Measurements from ENCODE around the gene RAMAC.
"Not testable (repeated sequence)": the region's sequence is repeated elsewhere in the genome, so short reads cannot be mapped to it uniquely, and the experiment has no call there.

RAMAC gene

DNA sequence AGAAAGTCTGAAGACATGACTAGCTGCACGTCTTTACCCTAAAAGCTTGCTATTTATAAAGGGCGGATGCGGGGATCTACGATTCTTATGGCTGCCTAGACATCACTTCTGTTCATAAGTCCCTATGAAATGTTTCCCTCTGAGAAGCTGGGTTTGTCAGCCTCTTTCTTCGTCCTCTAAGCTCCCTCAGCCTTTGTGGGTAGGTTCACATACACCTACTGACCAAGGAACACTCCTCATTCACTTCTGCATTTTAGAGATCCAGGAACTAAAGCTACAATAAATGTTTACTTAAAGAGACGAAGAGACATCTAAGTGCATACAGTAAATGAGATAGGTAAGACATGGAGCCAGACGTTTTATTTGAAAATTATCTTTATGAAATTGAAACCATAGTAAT is 16.7 kb upstream of the RAMAC start:
- DNase-seq, result no peak

DNA sequence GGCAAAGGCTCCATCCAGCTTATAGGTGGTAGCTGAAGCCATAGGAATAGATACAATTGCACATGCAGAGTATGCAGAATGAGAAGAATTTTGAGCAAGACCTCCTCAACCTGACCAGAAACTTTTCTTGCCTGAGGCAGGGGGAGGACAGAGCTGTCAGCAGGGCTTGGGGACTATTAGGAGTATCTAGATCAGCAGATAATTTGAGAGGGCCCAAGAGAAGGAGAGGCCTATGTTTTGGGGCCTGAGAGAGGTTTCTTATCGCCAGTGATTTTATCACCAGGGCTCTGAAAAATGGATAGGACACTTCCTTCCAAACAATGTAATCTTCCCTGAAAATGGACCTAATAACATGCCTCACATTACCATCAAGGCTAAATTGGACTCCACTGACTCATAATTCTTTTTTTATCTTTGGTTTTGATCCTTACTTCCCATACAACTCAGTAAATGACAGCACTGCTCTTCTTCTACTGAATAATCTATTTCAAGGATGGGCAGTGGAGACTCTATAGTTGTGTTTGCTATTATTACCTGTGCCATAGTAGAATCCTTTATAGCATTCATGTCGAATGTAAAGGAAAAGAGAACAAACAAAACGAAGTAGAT is 15.8 kb upstream of the RAMAC start:
- DNase-seq, result no peak

DNA sequence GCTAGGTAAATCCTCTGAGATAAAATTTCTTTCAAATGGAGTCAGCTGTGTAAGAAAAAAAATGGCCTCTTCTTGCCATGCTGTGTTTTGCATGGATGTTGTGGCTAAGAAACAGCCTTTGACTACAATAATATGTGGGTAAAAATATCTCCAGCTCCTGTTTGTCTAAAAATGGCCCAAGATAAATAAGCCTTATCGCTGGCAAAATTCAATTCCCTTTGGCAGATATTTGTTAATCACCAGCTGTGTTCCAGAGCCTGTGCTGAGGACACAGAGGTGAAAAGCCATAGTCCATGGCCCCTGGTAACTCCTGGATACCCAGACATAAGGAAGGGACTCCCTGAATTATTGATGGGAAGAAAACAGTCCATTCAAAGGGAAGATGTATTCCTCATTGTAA is 15.3 kb upstream of the RAMAC start:
- DNase-seq, result no peak

DNA sequence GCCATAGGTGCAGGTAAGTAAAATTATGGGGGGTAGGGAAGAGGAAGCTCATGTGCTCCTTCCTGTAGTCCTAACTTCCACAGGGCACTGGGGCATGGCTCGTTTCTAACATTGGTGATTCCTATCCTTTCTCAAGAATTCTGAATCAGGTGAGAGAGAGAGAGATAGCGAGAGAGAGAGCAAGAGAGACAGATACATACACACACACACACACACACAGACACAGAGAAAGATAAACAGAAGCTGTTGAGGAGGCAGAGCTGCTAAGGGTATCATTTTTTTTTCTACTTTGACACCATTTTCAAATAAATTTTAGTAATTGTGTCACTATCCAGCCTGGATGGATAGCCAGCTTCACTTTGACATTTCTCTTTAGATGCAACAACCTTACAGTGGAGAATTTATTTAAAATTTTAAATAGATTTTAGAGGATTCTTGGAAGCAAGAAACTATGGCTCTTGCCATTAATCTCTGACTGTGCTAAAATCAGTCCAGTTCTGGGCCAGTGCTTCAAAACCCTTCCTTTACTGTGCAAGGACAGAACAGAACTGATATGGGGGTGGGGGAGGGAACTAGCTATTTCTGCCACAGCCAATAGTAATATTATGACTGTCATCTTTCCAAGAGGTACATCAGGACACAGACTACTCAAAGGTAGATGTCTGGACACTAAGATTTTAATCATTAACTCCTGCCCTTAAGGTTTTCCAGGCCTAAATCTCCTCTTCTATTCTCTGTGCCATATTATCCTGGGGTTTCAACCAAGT is 14.6 kb upstream of the RAMAC start:
- no peak for DNase-seq

DNA sequence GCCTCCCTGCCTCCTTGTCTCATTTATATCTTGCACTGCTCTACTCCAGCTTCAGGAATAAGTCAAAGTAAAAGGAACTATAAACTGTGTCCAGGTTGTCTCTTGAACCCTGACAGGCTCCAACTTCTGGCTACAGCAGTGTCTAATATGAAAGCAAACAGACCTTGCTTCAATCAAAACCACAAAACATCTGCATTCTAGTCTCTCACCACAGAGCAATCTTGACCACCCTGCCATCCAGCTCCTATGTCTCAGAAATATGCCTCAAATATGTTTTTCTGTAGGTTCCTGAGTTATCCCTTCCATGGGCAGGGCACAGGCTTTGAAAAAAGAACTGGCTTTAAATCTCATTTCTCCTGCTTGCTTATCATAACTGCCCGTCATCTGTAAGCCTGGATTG is 13.0 kb upstream of the RAMAC start:
- DNase-seq, result no peak

DNA sequence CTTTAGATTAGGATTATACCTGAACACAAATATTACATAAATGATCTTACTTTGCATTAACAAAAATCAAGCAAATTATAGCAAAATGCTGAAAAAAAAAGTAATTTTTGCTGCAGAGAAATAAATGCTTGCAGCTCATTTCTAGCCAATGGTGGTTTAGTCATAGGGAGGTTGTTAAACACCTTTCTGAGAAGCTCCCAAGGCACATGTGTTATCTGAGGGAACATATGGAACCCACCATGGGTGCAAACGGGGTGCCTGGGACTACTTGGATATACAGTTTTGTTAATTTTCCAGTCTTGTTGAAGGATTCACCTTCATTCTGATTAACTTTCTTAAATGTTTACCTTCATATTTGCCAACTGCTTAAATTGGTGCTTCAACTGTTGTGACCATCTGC is 8.9 kb upstream of the RAMAC start:
- DNase-seq, result no peak

DNA sequence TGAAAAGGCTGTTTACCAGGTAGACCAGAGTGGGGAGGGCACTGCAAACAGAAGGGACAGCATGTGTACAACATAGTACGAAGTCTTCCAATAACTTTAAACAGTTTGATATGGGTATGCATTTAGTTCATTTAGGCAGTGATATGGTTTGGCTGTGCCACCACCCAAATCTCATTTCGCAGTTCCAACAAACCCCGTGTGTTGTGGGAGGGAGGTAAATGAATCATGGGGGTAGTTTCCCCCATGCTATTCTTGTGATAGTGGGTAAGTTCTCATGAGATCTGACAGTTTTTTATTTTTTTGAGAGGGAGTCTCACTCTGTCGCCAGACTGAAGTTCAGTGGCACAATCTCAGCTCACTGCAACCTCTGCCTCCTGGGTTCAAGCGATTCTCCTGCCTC is 7.6 kb upstream of the RAMAC start:
- no peak for DNase-seq

DNA sequence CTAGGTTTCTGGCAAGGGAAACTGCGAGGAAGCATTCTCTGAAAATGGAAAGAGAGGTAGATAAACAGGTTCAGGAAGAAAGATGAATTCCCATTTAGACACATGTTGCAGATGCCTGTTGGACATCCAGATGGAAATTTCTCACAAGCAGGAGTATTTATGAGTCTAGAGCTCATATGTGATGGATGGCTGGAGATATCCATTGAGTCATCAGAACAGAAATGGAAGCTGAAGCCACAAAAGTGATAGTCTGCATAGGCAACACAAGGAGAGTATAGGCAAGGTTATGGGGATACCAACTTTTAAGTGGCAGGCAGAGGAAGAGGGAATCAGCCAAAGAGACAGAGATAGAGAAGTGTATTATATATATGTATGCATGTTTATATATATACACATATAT is 6.3 kb upstream of the RAMAC start:
- DNase-seq, result no peak

DNA sequence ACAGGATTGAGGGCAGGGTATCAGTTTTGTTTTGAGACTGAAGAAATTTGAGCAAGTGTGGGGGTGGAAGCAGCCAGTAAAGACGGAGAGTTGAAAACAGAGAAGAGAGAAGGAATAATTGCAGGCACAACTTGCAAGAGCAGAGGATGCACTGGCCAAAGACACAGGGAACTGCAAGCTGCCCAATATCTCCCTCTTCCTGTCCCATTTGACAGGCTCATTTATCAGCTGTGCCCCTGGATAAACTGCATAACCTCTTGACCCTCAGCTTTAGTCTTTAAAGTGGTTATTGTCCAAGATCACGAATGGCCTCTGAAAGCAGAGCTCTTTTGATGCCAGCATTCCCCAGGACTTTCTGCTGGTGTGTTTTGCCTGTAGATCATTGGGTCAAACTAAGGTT is 5.0 kb upstream of the RAMAC start:
- DNase-seq, result no peak

DNA sequence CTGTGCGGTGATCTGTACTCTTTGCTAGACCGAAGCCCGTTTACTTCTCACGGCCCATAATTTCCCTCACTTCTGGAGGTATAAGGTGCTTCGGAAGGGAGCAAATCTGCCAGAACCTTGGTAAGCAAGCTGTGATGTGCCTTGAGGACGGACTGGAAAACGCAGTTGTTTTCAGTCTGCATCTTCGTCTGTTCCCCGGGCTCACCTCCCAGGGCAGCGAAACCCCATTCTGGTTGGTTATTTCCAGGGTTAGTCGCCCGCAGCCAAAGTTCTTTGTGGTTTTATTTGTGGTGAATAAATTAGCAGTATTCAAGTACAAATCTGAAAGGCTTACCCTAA is 401 bp downstream of the RAMAC start:
- no peak for DNase-seq

DNA sequence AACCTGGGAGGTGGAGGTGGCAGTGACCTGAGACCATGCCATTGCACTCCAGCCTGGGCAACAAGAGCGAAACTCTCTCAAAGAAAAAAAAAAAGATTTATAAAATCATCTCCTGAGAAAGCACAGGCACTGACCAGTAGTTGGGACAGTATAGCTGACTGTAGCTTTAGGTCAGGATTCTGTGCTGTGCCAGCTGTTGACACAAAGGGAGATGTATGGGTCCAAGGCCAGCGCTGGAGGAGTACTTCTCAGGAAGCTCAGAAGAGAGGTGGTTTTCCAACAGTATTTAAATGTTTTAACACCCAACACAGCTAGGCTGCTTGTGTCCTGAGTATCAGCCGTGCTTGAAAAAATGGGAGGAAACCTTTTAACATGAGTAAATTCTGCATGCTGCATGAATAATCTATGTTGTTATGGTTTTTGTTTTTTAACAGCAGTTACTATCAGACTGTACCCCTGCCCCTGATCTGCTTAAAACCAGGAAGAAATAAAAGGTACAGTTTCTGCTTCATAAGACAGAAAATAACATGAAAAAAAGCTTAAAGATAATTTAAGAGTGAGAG is 6.5 kb downstream of the RAMAC start:
- DNase-seq, result no peak

DNA sequence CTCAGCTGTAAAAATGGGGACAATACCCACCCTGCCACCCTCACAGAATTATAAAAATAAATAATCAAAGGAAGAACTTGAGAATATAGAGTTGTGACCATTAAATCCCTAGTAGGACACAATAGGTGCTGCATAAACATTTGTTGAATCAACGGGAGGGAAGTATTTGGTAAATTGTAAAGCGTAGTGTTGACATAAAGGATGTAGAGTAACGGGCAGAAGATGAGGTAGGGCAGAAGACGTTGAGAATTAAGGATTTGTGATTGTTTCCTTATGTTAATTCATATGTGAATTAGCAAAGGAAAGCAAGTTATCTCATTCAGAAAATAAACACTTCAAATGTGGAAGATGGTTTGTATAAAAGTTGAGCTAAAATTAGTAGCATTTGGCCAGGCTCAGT is 7.1 kb downstream of the RAMAC start:
- no peak for DNase-seq

DNA sequence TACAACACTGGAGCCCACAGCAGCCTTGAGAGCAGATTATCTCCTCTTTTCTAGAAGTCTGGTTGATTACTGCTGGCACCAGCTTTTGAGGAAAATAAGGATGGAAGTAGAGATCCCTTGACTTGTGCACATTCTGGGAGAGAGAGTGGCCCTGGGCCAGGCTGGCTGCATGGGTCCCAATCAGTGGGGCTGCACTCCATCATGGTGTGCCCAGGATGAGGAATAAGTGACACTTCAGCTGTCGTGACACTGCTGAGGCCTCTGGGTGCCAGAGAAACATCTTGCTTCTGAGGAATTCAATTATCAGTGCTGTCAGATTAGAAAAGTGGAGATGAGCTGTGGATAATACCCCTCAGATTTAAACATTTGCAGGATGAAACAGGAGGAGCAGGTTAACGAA is 9.1 kb downstream of the RAMAC start:
- DNase-seq, result no peak

DNA sequence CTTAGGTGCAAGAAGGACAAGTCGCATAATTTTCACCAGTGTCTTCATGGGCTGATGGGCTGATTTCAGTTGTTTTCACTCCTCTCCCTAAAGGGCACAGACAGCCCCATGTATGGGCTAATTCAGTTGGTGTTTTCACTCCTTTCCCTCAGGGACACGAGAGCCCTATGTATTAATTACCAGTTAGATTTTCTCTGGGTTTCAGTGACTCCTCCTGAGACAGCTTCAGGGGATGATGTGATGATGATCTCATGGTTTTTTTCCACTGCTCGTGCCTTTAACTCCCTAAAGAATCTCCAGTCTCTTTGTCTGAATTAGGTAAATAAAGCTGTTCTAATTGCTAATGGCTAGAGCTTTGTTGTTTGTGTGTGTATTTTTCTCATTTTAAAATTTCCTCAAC is 9.9 kb downstream of the RAMAC start:
- no peak for DNase-seq

DNA sequence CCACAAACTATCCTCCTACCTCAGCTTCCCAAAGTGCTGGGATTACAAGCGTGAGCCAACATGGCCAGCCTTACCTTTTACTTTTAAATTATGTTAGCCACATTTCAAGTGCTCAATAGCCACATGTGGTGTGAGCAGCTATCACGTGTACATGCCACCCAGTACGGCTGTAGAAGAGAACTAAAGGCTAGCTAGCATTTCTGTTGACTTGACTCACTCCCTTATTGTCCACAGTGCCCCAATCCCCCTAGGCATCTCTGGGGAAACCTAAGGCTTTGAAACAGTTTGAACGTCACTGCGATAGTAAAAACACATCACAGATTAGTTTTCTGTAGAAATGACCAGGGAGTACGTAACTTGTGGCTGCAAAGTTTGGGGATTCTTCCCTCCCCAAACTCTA is 13.4 kb downstream of the RAMAC start:
- no peak for DNase-seq

DNA sequence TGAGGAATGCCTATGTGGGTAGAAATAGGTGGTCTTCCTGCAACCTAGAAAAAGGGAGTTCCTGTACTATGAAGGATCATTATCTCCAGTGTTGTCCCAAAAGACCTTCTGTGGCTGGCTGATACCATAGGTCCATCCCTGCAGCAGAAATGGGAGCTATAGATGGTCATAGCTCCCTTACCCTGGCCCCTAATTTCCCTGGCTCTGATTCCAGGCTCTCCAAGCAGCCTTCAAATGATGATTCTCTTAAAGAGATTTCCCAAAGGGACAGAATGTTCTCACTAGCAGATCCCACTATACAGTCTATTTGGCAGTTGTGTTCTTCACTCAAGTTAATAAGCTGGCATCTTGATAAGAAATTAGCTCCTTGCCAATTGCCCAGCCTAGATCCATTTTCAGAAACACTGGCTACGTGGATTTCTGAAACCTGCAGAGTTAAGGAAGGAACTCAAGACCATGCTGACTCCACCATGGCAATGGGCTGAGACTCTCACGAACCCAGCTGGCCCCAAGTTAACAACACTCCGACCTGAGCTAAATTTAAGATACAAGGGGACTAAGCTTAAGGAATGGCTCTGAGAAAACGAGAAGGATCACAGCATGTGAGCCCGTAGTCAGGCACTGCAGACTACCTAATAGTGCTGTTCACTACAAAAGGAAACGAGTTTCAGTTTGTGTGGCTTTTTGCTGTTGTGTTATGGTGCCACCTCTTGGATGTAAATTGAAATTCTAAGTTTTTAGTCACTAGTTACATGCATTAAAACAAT is 14.1 kb downstream of the RAMAC start:
- no peak for DNase-seq

DNA sequence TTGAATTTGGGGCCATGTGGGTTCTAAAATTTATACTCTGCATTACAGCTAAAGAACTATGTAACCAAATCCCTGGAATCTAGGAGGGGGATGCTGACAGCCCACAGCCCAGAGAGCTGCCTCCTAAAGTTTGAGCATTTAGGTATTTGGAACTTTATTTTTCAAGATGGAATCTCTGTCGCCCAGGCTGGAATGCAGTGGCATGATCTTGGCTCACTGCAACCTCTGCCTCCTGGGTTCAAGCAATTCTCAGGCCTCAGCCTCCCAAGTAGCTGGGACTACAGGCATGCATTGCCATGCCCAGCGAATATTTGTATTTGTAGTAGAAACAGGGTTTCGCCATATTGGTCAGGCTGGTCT is 14.6 kb downstream of the RAMAC start:
- DNase-seq, result not testable (repeated sequence)

DNA sequence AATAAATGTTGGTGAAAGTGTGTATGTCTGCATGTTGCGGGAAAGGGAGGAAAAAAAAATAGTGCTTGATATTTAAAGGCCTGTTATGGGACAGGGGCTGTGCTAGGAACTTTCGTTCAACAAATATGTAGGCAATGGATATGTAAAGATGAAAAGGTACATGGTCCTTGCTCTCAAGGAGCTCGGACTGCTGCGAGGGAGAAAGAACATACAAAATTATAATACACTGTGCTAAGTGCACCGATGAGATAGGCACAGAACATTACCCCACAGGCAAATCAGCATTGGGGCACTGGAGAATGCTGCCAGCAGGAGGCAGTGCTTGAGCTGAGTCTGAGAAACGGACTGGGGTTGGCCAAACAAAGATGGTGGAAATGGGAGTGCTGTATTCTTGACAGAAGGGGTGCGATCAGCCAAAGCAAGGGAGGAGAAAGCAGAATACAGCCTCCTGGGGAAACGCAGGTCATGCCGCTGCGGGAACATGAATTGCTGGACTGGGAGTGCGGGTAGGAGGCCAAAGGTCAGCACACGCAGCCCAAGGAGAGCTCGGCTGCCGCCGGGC is 24.8 kb downstream of the RAMAC start:
- peak; percentile 74 for DNase-seq

DNA sequence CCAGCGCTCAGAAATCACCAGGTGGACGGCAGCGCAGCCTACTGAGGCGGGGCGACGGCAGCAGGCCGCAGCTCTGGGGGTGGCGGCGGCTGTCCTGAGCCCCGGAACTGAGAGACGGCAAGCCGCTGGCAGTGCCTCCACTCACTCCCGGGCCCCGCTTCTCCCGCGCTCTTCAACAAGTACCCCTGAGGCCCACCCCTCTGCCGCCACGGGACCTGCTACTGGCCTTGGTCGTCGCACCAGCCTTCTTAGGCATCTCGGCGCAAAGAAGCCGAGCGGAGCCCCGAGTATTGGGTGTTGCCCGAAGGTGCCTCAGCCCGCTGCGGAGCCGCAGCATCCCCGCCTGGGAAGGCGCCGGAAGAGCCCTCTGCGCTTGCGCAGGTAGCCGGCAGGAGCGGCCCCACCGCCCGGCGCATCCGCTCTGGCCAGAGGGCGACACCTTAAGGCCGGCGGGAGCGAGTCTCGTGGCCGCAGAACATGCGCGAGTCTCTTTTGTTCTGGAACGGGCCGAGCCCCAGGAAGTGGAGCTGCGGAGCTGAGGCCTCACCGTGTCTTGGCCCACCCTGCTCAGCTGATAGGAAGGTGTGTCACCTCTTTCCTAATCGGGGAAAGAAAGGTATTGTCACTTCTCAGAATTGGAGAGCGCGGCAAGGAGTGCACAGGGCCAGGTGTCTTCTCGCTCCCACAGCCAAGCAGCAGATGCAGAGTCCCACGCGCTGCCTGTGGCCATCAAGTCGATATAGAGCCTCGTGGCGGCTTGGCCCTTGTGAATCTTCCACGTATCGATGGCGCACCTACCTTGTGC is 25.5 kb downstream of the RAMAC start, which contains the start of gene C15orf40:
Gene C15orf40 (minus strand): TSS at position 369 of the 805 bp plus-strand sequence. CDS start 32 bp downstream, at position 337.
- DNase-seq, result peak; percentile 86

DNA sequence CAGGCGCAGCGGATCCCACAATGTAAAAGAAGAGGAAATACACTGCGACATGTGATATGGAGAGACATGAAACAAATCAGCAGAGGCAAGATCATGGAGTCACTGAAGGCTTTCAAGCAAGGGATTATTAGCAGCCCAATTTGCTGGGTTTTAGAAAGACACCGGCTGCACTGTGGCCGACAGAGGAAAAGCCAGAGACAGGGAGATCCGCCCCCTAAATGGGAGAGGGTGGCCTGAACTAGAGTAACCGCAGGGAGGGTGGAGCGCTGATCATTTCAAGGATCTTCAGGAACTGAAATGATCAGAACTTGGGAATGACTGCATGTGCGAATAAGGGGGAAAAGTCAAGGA is 26.0 kb downstream of the RAMAC start:
- no peak for DNase-seq

DNA sequence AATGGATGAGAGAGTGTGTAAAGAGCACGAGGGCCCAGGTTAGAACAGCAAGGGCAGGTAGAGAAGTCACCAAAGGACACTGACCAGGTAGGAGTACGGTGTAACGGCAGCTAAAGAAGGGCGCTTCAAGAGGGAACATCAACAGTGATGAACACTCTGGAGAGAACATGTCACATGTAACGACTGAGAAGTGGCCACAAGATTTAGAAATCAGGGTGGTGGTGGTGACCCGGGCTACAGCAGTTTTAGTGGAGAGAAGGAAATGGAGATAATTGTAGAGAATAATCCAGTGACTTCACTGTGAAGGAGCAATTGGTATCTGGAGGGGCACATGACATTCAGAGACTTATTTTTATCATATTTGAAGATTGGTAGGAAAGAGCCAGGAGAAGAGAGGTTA is 26.6 kb downstream of the RAMAC start:
- DNase-seq, result no peak

DNA sequence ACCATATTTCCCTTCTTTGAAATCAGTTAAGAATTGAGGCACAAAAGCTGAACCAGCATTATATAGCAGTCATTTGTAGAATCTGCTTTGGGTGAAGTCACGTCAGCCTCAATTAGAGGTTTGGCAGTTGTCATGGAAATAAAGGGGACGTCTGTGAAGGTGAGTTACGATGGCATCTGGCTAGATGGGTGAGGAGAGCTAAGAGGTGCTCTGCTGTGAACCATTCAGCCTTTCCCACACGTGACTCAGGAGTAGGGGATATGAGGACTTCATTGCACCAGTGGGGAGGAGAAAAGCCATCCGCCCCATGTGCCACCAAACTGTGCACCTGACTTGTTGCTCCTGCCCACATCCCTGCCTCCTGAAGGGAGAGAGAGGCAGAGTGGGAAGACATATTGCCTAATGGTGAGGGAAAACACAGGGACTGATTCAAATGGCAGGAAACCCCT is 28.2 kb downstream of the RAMAC start:
- DNase-seq, result no peak

DNA sequence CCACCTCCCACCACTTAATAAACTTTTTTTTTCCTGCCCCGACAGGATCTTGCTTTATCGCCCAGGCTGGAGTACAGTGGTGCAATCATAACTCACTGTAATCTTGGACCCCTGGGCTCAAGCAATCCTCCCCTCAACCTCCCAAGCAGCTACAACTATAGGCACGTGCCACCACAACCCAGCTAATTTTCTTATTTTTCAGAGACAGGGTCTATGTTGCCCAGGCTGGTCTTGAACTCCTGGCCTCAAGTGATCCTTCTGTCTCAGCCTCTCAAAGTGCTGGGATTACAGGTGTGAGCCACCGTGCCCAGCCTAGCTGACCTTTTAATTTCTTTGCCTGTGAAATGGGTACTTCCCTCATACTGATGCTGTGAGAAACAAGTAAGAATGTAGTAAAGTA is 29.4 kb downstream of the RAMAC start:
- no peak for DNase-seq
